ENCODE results near the gene NPC2. TPM values are rescaled to one million over a fixed set of nuclear protein-coding genes. Genes with fewer than 3 reads are reported as not detected.

Gene NPC2
- total and polyA plus RNA-seq, 4 donors: 922 to 1,539 (median 1,190) TPM

GRCh38 chr14:74519316-74520074, 26.4 kb upstream of the NPC2 start:
- TF ChIP-seq CTCF (IDR thresholded peaks at IDR 0.05; ENCODE audit: control extremely low read depth, extremely low read depth): no peak
- DNase-seq: no peak

GRCh38 chr14:74518221-74518620, 25.1 kb upstream of the NPC2 start:
- no peaks in the 10 kb centered on the region for H3K9me3 ChIP-seq (ENCODE audit: control insufficient read depth in 4 of 4, insufficient read depth in 3 of 4, low read length in 3 of 4)
- 46 to 77% methylated on average over 6 of the region's 6 CpGs for WGBS, 2 donors
- no peak for ATAC-seq (ENCODE audit: insufficient read depth, low FRiP score)
- peaks cover 0 to 16% (median 0%) of the 10 kb centered on the region in 5 donors for H3K4me1 ChIP-seq (ENCODE audit: control insufficient read depth in 5 of 5, insufficient read depth in 5 of 5, low read length in 5 of 5)
- H3K27ac ChIP-seq (ENCODE audit: low read depth in 1 of 2, low read length in 1 of 2): no peak overlapping the region
- no peak for DNase-seq
- no peak overlapping the region for H3K9ac ChIP-seq (ENCODE audit: insufficient read depth in 1 of 2, low read length in 2 of 2)
- H3K36me3 ChIP-seq (ENCODE audit: control insufficient read depth in 4 of 4, insufficient read depth in 4 of 4, low read length in 4 of 4): no peaks in the 10 kb centered on the region
- no peak overlapping the region for H3K4me3 ChIP-seq
- TF ChIP-seq CTCF (IDR thresholded peaks at IDR 0.05; ENCODE audit: control extremely low read depth, extremely low read depth): no peak
- no peaks in the 10 kb centered on the region for H3K27me3 ChIP-seq (ENCODE audit: control insufficient read depth in 3 of 3, insufficient read depth in 3 of 3, low read length in 2 of 3)

More at GRCh38 chr14:74519316-74520074, 26.4 kb upstream of the NPC2 start:
- Histone ChIP-seq H3K27me3 (ENCODE audit: control insufficient read depth in 3 of 3, insufficient read depth in 3 of 3, low read length in 2 of 3) (no peaks in the 10 kb centered on the region), H3K4me3 (no peak overlapping the region), H3K36me3 (ENCODE audit: control insufficient read depth in 4 of 4, insufficient read depth in 4 of 4, low read length in 4 of 4) (no peaks in the 10 kb centered on the region), H3K9ac (ENCODE audit: insufficient read depth in 1 of 2, low read length in 2 of 2) (no peak overlapping the region), H3K9me3 (ENCODE audit: control insufficient read depth in 4 of 4, insufficient read depth in 3 of 4, low read length in 3 of 4) (no peaks in the 10 kb centered on the region), H3K4me1 (ENCODE audit: control insufficient read depth in 5 of 5, insufficient read depth in 5 of 5, low read length in 5 of 5) (peaks cover 0 to 15% (median 2%) of the 10 kb centered on the region in 5 donors), H3K27ac (ENCODE audit: low read depth in 1 of 2, low read length in 1 of 2) (no peak overlapping the region)
- ATAC-seq (ENCODE audit: insufficient read depth, low FRiP score): no peak
- WGBS, 2 donors: 85 to 88% methylated on average over 6 of the region's 6 CpGs

DNA sequence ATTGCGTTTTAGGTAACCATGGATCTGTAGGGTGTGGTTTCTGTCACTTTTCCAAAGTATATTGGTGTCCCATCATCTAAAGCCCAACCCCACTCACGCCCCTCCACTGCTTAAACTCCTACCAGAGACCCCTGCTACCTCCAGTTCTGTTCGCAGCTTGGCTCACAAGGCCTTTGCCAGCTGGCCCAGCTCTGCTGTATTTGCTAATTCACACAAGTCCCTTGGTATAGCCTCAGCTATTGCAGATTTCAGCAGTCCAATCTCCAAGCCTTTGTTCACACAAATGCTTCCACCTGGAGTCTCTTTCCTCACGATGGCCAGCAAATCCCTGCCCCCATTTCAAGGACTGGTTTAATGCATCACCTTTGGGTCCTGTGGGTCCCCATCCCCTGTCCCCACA, 24.6 kb upstream of the NPC2 start:
- DNase-seq: no peak
- Histone ChIP-seq H3K9me3 (ENCODE audit: control insufficient read depth in 4 of 4, insufficient read depth in 3 of 4, low read length in 3 of 4) (no peaks in the 10 kb centered on the region), H3K36me3 (ENCODE audit: control insufficient read depth in 4 of 4, insufficient read depth in 4 of 4, low read length in 4 of 4) (no peaks in the 10 kb centered on the region), H3K9ac (ENCODE audit: insufficient read depth in 1 of 2, low read length in 2 of 2) (no peak overlapping the region), H3K4me1 (ENCODE audit: control insufficient read depth in 5 of 5, insufficient read depth in 5 of 5, low read length in 5 of 5) (peaks cover 0 to 16% (median 0%) of the 10 kb centered on the region in 5 donors), H3K27ac (ENCODE audit: low read depth in 1 of 2, low read length in 1 of 2) (no peak overlapping the region), H3K4me3 (no peak overlapping the region), H3K27me3 (ENCODE audit: control insufficient read depth in 3 of 3, insufficient read depth in 3 of 3, low read length in 2 of 3) (no peaks in the 10 kb centered on the region)
- TF ChIP-seq CTCF (IDR thresholded peaks at IDR 0.05; ENCODE audit: control extremely low read depth, extremely low read depth): no peak
- no peak for ATAC-seq (ENCODE audit: insufficient read depth, low FRiP score)
- WGBS, 2 donors: 84 to 89% methylated on average over 4 of the region's 4 CpGs
